Measurements from ENCODE around the gene PIGL. TPM values are rescaled to one million over a fixed set of nuclear protein-coding genes. Genes with fewer than 3 reads are reported as not detected.
A peak's percentile ranks its signal among the peaks of the same experiment; 100 is the strongest.

The PIGL gene
- total RNA-seq, 4 donors from 2014 or later, result 60.9 to 142 (median 101) TPM

- Histone ChIP-seq H3K4me1 (peaks cover 20 to 26% (median 24%) of the 10 kb centered on the region in 4 donors), H3K27me3 (no peaks in the 10 kb centered on the region), H3K9me3 (no peaks in the 10 kb centered on the region), H3K36me3 (no peaks in the 10 kb centered on the region), H3K27ac (no peak overlapping the region), H3K4me3 (no peak overlapping the region)
- intact Hi-C loops (cut with DNase I; ENCODE audit: low total_unique reads) (no loop called here), in situ Hi-C loops (cut with MboI; ENCODE audit: low pct_ligation_motif_present in 1 of 4, low pct_unique_long_range_greater_than_20kb in 1 of 4, low sequenced_read_pairs in 3 of 4) (no loop called here)
- DNase-seq, result no peak
- TF ChIP-seq CTCF (IDR thresholded peaks at IDR 0.05) (no peak), POLR2AphosphoS5 (IDR thresholded peaks at IDR 0.05) (no peak), EP300 (IDR thresholded peaks at IDR 0.05; ENCODE audit: low read depth) (no peak), POLR2A (IDR thresholded peaks at IDR 0.05) (no peak)
These were observed 65.5 kb downstream of the PIGL start for GRCh38 chr17:16282522-16282921.

GRCh38 chr17:16283705-16284104, 66.7 kb downstream of the PIGL start:
- no peak overlapping the region for H3K27ac ChIP-seq
- DNase-seq, result no peak
- H3K27me3 ChIP-seq, result no peaks in the 10 kb centered on the region
- WGBS, 2 donors (ENCODE audit: low coverage in 1 of 2), result 79 to 92% methylated on average over 4 to 9 of the region's 9 CpGs
- H3K4me3 ChIP-seq, result no peak overlapping the region
- TF ChIP-seq POLR2A (IDR thresholded peaks at IDR 0.05) (no peak), CTCF (IDR thresholded peaks at IDR 0.05) (no peak), POLR2AphosphoS5 (IDR thresholded peaks at IDR 0.05) (no peak), EP300 (IDR thresholded peaks at IDR 0.05; ENCODE audit: low read depth) (no peak)
- intact Hi-C loops (cut with DNase I; ENCODE audit: low total_unique reads), result no loop called here
- no peaks in the 10 kb centered on the region for H3K36me3 ChIP-seq
- no peaks in the 10 kb centered on the region for H3K9me3 ChIP-seq
- in situ Hi-C loops (cut with MboI; ENCODE audit: low pct_ligation_motif_present in 1 of 4, low pct_unique_long_range_greater_than_20kb in 1 of 4, low sequenced_read_pairs in 3 of 4), result no loop called here
- H3K4me1 ChIP-seq, result peaks cover 31 to 37% (median 35%) of the 10 kb centered on the region in 4 donors

- 26 to 46% methylated on average over 3 to 6 of the region's 6 CpGs for WGBS, 2 donors (ENCODE audit: low coverage in 1 of 2)
- H3K36me3 ChIP-seq, result no peaks in the 10 kb centered on the region
- DNase-seq, result no peak
- no peak for TF ChIP-seq POLR2A (IDR thresholded peaks at IDR 0.05)
- no peak for TF ChIP-seq EP300 (IDR thresholded peaks at IDR 0.05; ENCODE audit: low read depth)
- no peak for TF ChIP-seq POLR2AphosphoS5 (IDR thresholded peaks at IDR 0.05)
- TF ChIP-seq CTCF (IDR thresholded peaks at IDR 0.05), result peak; percentile 26 to 85 (median 57)
- H3K4me3 ChIP-seq, result peak overlapping the region in 1 of 4 donors; percentile 30
- no peaks in the 10 kb centered on the region for H3K27me3 ChIP-seq
- in situ Hi-C loops (cut with MboI; ENCODE audit: low pct_ligation_motif_present in 1 of 4, low pct_unique_long_range_greater_than_20kb in 1 of 4, low sequenced_read_pairs in 3 of 4) (no loop called here), intact Hi-C loops (cut with DNase I; ENCODE audit: low total_unique reads) (no loop called here)
- peaks cover 33 to 54% (median 47%) of the 10 kb centered on the region in 4 donors for H3K4me1 ChIP-seq
- H3K27ac ChIP-seq, result peak overlapping the region; percentile 89 to 97 (median 95)
- no peaks in the 10 kb centered on the region for H3K9me3 ChIP-seq
These were observed 68.6 kb downstream of the PIGL start for GRCh38 chr17:16285646-16286008.

- in situ Hi-C loops (cut with MboI; ENCODE audit: low pct_ligation_motif_present in 1 of 4, low pct_unique_long_range_greater_than_20kb in 1 of 4, low sequenced_read_pairs in 3 of 4) (no loop called here), intact Hi-C loops (cut with DNase I; ENCODE audit: low total_unique reads) (no loop called here)
- TF ChIP-seq EP300 (IDR thresholded peaks at IDR 0.05; ENCODE audit: low read depth), result no peak
- TF ChIP-seq POLR2A (IDR thresholded peaks at IDR 0.05), result peak; percentile 84
- TF ChIP-seq CTCF (IDR thresholded peaks at IDR 0.05), result peak in 1 of 5 experiments; percentile 1
- peak; percentile 68 to 92 (median 87) for TF ChIP-seq POLR2AphosphoS5 (IDR thresholded peaks at IDR 0.05)
- DNase-seq, result peak; percentile 92
- H3K27ac ChIP-seq, result peak overlapping the region; percentile 89 to 97 (median 95)
- 17 to 29% methylated on average over 10 to 26 of the region's 26 CpGs for WGBS, 2 donors (ENCODE audit: low coverage in 1 of 2)
- H3K27me3 ChIP-seq, result no peaks in the 10 kb centered on the region
- no peaks in the 10 kb centered on the region for H3K36me3 ChIP-seq
- H3K9me3 ChIP-seq, result no peaks in the 10 kb centered on the region
- peaks cover 33 to 60% (median 51%) of the 10 kb centered on the region in 4 donors for H3K4me1 ChIP-seq
- H3K4me3 ChIP-seq, result peak overlapping the region in 1 of 4 donors; percentile 30
These were observed 69.3 kb downstream of the PIGL start for GRCh38 chr17:16286009-16286946.

Measured in transverse colon (tissue), 4 donors.